Pancreas (tissue), 10 donors: ENCODE data around the gene CCR5AS.
"Not testable (repeated sequence)": the region's sequence is repeated elsewhere in the genome, so short reads cannot be mapped to it uniquely, and the experiment has no call there.

Experiments used
- ATAC-seq, 4 donors: fragments of 200-7000 bp; cut with Tn5 transposase; one replicate each; pipeline versions ENCODE4 v1.8.0 to v1.9.1; 2020; ENCODE audit warnings: mild to moderate bottlenecking in 4 of 4, moderate library complexity in 4 of 4
- DNase-seq, 6 donors: peaks; one replicate each; pipeline ENCODE4 v3.0.0-alpha.2; 2020
- FAIRE-seq: peaks from 2 replicates; lab custom pipeline; 2012; peaks lifted over from hg19 to GRCh38; lab: Jason Lieb, UNC
- H3K27ac ChIP-seq, 4 donors: fragments of 200-600 bp; sonication (generic); 1 replicate in 3 of 4; 2 replicates in 1 of 4; pipeline versions ENCODE4 v1.5.0 to v1.8.0; 2020
- H3K27me3 ChIP-seq, 4 donors: fragments of 200-600 bp; one replicate each; pipeline ENCODE4 v1.8.0; 2021
- H3K36me3 ChIP-seq, 3 donors: fragments of 200-600 bp; sonication (generic) in 1 of 3; one replicate each; pipeline versions ENCODE4 v1.5.0 to v1.8.0; 2020 to 2021
- H3K4me1 ChIP-seq, 3 donors: fragments of 200-600 bp; one replicate each; pipeline ENCODE4 v1.8.0; 2021
- H3K4me3 ChIP-seq, 4 donors: fragments of 200-600 bp; sonication (generic) in 2 of 4; one replicate each; pipeline versions ENCODE4 v1.5.0 to v1.8.0; 2020 to 2021
- H3K9me3 ChIP-seq, 4 donors: fragments of 200-600 bp; one replicate each; pipeline ENCODE4 v1.8.0; 2021
- CTCF ChIP-seq, 4 donors: fragments of 200-600 bp; sonication (generic) in 3 of 4; IDR thresholded peaks; one replicate each; pipeline versions ENCODE4 v1.5.0 to v1.8.0; 2021; ENCODE audit warnings: antibody characterized with exemption in 4 of 4
- WGBS, 2 donors: extraction: QIAGEN DNeasy Blood & Tissue Kit; methylation state at CpG; one replicate each; pipeline ENCODE4 v1.1.7; 2013; 5-methylcytosine and 5-hydroxymethylcytosine counted together
- intact Hi-C, 3 donors: fragments of 100-400 bp; cut with DNase I; formaldehyde crosslinking; loops; one replicate each; pipeline versions ENCODE4 v1.11.1 to v1.14.2; 2022
- donor health status: healthy with polysubstance abuse.
- donor health status: DM: no; HTN: no; CAD: no; lungs with moderate emphysema.
- donor health status: DM: no; HTN: no; CAD: no.
- donor health status: control.
- donor health status: control.
- donor health status: Bipolar disorder and iron deficiency.
- donor health status: DM: yes; HTN: yes; CAD: no.
- donor health status: DM: no; HTN: no; CAD: no.
- donor health status: DM: no; HTN: no; CAD: no.
- donor health status: DM: yes; HTN: yes; CAD: no.

CCR5AS gene

GRCh38 chr3:46335541-46335940 lies 71.3 kb downstream of the CCR5AS start:
- no peaks in the 10 kb centered on the region for H3K36me3 ChIP-seq
- H3K9me3 ChIP-seq: no peaks in the 10 kb centered on the region
- no peaks in the 10 kb centered on the region for H3K27me3 ChIP-seq
- DNase-seq: no peak
- WGBS, 2 donors: 33 to 35% methylated on average over 3 of the region's 3 CpGs
- TF ChIP-seq CTCF (IDR thresholded peaks at IDR 0.05): no peak
- no peak for ATAC-seq
- H3K4me3 ChIP-seq: no peak overlapping the region
- H3K4me1 ChIP-seq: no peaks in the 10 kb centered on the region
- FAIRE-seq: no peak
- no peak overlapping the region for H3K27ac ChIP-seq
- intact Hi-C loops: no loop called here

- FAIRE-seq (no peak), ATAC-seq (no peak), DNase-seq (no peak)
- Histone ChIP-seq H3K27me3 (no peaks in the 10 kb centered on the region), H3K4me1 (no peaks in the 10 kb centered on the region), H3K4me3 (no peak overlapping the region), H3K36me3 (no peaks in the 10 kb centered on the region), H3K27ac (no peak overlapping the region), H3K9me3 (no peaks in the 10 kb centered on the region)
- TF ChIP-seq CTCF (IDR thresholded peaks at IDR 0.05): no peak
- 60 to 77% methylated on average over 4 of the region's 4 CpGs for WGBS, 2 donors
- intact Hi-C loops: no loop called here
Measured at GRCh38 chr3:46334741-46335478, 72.0 kb downstream of the CCR5AS start.

GRCh38 chr3:46330676-46331075 lies 76.2 kb downstream of the CCR5AS start:
- H3K27me3 ChIP-seq, H3K36me3 ChIP-seq, H3K9me3 ChIP-seq, DNase-seq, H3K4me3 ChIP-seq, ATAC-seq, H3K4me1 ChIP-seq, FAIRE-seq, intact Hi-C loops, H3K27ac ChIP-seq: not testable (repeated sequence)
- WGBS, 2 donors: 93 to 97% methylated on average over 3 of the region's 3 CpGs

GRCh38 chr3:46325645-46326300 lies 81.1 kb downstream of the CCR5AS start:
- intact Hi-C loops: no loop called here
- no peak for ATAC-seq
- TF ChIP-seq CTCF (IDR thresholded peaks at IDR 0.05): no peak
- Histone ChIP-seq H3K4me1 (no peaks in the 10 kb centered on the region), H3K27me3 (no peaks in the 10 kb centered on the region), H3K27ac (no peak overlapping the region), H3K4me3 (no peak overlapping the region), H3K36me3 (no peaks in the 10 kb centered on the region), H3K9me3 (no peaks in the 10 kb centered on the region)
- no peak for DNase-seq
- WGBS, 2 donors: 64 to 68% methylated on average over 1 of the region's 1 CpG
- no peak for FAIRE-seq

- FAIRE-seq: no peak
- Histone ChIP-seq H3K27ac (no peak overlapping the region), H3K9me3 (no peaks in the 10 kb centered on the region), H3K4me3 (no peak overlapping the region), H3K4me1 (no peaks in the 10 kb centered on the region), H3K36me3 (no peaks in the 10 kb centered on the region), H3K27me3 (no peaks in the 10 kb centered on the region)
- intact Hi-C loops: no loop called here
- 49 to 60% methylated on average over 2 of the region's 2 CpGs for WGBS, 2 donors
- no peak for ATAC-seq
- no peak for TF ChIP-seq CTCF (IDR thresholded peaks at IDR 0.05)
- no peak for DNase-seq
Measured at GRCh38 chr3:46324036-46324435, 82.8 kb downstream of the CCR5AS start.
